ENCODE results near the gene CPNE2.

- no peak for TF ChIP-seq CTCF (optimal IDR thresholded peaks at IDR 0.05 in 1 of 3, IDR thresholded peaks at IDR 0.05 in 1 of 3, conservative IDR thresholded peaks at IDR 0.05 in 1 of 3; ENCODE audit: extremely low read depth in 1 of 3, insufficient read depth in 2 of 3, low read length in 3 of 3)
- TF ChIP-seq EZH2 (IDR thresholded peaks at IDR 0.05; ENCODE audit: low read length), result no peak
These were observed 57.0 kb downstream of the CPNE2 start for GRCh38 chr16:57149391-57149790.

All from keratinocyte (primary cell).